Activated effector memory CD4-positive, alpha-beta T cell treated with anti-CD3 and anti-CD28 coated beads, Interleukin-2, amount 50 U/mL, for 16 hours (primary cell): ENCODE results near the gene DTX1.

Source experiments
- DNase-seq: peaks from one replicate; pipeline ENCODE4 v3.0.0-alpha.2; 2020

Gene DTX1

GRCh38 chr12:113142173-113142885 lies 85.8 kb downstream of the DTX1 start:
- no peak for DNase-seq

- DNase-seq, result no peak
Measured at GRCh38 chr12:113142886-113143332, 86.4 kb downstream of the DTX1 start.

- no peak for DNase-seq
Measured at GRCh38 chr12:113143959-113144358, 87.4 kb downstream of the DTX1 start.

DNA sequence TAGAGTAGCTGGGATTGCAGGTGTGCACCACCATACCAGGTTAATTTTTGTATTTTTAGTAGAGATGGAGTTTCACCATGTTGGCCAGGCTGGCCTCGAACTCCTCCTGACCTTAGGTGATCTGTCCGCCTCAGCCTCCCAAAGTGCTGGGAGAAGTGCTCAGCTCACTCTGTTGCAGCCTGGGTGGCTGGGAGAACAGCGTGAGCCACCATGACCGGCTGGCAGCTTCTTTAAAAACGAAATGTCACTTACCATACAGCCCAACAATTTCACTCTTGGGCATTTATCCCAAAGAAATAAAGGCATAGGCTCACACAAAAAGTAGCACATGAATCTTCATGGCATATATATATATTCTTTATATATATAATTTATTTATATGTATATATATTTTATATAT lies 88.3 kb downstream of the DTX1 start:
- no peak for DNase-seq

- no peak for DNase-seq
Measured at GRCh38 chr12:113145720-113146551, 89.4 kb downstream of the DTX1 start.

GRCh38 chr12:113146999-113147398 lies 90.5 kb downstream of the DTX1 start:
- no peak for DNase-seq
